Measurements from ENCODE around the gene ZAP70.

Gene ZAP70

DNA sequence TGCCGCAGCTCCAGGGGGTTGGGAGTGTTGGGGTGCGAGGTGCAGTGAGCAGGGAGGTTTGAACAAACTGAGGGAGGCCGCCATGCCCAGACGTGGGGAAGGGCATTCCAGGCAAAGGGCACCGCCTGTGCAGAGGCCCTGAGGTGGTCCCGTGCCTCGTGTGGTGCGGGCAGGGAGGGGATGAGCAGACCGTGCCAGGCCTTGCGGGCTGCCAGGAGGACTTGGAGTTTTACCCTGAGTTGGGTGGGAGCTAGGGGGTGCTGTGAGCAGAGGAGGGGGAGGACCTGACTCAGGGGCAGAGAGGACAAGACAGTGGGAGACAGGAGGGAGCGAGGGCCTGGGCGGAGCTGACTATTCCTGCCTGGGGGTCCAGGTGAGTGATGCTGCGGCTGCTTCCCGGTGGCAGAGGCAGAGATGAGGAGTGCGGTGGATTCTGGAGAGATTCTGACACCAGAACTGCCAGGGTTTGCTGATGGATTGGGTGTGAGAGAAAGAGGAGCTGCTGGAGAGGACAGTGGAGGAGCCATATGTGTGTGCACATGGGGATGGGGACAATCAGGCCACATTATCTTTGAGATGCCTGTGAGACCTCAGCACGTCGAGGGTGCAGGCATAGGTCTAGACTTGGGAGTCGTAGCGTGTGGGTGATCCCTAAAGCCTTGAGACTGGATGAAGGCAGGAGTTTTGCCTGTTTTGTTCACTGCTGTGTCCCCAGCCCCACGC is 23.4 kb downstream of the ZAP70 start:
- TF ChIP-seq, protein P1, sequence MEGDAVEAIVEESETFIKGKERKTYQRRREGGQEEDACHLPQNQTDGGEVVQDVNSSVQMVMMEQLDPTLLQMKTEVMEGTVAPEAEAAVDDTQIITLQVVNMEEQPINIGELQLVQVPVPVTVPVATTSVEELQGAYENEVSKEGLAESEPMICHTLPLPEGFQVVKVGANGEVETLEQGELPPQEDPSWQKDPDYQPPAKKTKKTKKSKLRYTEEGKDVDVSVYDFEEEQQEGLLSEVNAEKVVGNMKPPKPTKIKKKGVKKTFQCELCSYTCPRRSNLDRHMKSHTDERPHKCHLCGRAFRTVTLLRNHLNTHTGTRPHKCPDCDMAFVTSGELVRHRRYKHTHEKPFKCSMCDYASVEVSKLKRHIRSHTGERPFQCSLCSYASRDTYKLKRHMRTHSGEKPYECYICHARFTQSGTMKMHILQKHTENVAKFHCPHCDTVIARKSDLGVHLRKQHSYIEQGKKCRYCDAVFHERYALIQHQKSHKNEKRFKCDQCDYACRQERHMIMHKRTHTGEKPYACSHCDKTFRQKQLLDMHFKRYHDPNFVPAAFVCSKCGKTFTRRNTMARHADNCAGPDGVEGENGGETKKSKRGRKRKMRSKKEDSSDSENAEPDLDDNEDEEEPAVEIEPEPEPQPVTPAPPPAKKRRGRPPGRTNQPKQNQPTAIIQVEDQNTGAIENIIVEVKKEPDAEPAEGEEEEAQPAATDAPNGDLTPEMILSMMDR (conservative IDR thresholded peaks at IDR 0.05; ENCODE audit: low read length), result no peak
- TF ChIP-seq EZH2phosphoT487 (IDR thresholded peaks at IDR 0.05; ENCODE audit: borderline replicate concordance), result no peak
- Histone ChIP-seq H3K9ac (ENCODE audit: low read depth, low read length, poor library complexity, severe bottlenecking) (no peak overlapping the region), H3K4me3 (ENCODE audit: low read length, poor library complexity, severe bottlenecking) (no peak overlapping the region), H4K20me1 (ENCODE audit: insufficient read depth, low read length, poor library complexity, severe bottlenecking) (peaks cover 25% of the 10 kb centered on the region), H3K79me2 (ENCODE audit: insufficient read depth, low read length) (peaks cover 11% of the 10 kb centered on the region; the same call in 1 of the 2 replicates), H2AFZ (ENCODE audit: low read length) (no peak overlapping the region), H3F3A (ENCODE audit: low read depth) (no peaks in the 10 kb centered on the region), H3K27me3 (ENCODE audit: insufficient read depth, low read length, poor library complexity, severe bottlenecking) (no peaks in the 10 kb centered on the region), H3K9me2 (replicated peaks; ENCODE audit: low read depth, low read length) (no peaks in the 10 kb centered on the region), H3K4me1 (ENCODE audit: insufficient read depth, low read length, poor library complexity, severe bottlenecking) (peaks cover 3% of the 10 kb centered on the region), H3K9me3 (ENCODE audit: insufficient read depth, low read depth, low read length) (no peaks in the 10 kb centered on the region), H3K4me2 (ENCODE audit: low read depth, low read length, poor library complexity, severe bottlenecking) (no peak overlapping the region), H3K36me3 (ENCODE audit: insufficient read depth, low read length) (peaks cover 73% of the 10 kb centered on the region; the same call in 1 of the 2 replicates)

DNA sequence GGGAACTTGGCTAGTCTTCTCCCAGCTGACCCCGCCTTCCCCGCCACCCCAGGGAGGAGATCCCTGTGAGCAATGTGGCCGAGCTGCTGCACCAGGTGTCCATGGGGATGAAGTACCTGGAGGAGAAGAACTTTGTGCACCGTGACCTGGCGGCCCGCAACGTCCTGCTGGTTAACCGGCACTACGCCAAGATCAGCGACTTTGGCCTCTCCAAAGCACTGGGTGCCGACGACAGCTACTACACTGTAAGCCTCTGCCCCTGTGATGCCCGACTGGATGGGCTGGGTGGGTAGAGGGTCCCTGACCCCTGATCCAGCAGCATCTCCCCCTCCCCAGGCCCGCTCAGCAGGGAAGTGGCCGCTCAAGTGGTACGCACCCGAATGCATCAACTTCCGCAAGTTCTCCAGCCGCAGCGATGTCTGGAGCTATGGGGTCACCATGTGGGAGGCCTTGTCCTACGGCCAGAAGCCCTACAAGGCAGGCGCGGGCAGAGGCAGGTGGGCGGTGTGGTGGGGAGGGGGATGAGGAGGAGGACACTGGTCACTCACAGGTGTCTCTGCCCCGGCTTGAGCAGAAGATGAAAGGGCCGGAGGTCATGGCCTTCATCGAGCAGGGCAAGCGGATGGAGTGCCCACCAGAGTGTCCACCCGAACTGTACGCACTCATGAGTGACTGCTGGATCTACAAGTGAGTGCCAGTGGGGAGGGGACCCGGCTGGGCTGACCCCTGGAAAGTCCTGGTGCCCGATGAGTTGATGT is 24.2 kb downstream of the ZAP70 start:
- Histone ChIP-seq H3K79me2 (ENCODE audit: insufficient read depth, low read length) (peaks cover 2% of the 10 kb centered on the region; the same call in 1 of the 2 replicates), H3K9ac (ENCODE audit: low read depth, low read length, poor library complexity, severe bottlenecking) (no peak overlapping the region)
- TF ChIP-seq EZH2phosphoT487 (IDR thresholded peaks at IDR 0.05; ENCODE audit: borderline replicate concordance), result no peak
- TF ChIP-seq, protein P1 (conservative IDR thresholded peaks at IDR 0.05; ENCODE audit: low read length), result no peak

GRCh38 chr2:97738179-97739019 is 25.0 kb downstream of the ZAP70 start:
- TF ChIP-seq EZH2phosphoT487 (IDR thresholded peaks at IDR 0.05; ENCODE audit: borderline replicate concordance), result no peak
- TF ChIP-seq, protein P1 (conservative IDR thresholded peaks at IDR 0.05; ENCODE audit: low read length), result no peak
- Histone ChIP-seq H3K4me3 (ENCODE audit: low read length, poor library complexity, severe bottlenecking) (no peak overlapping the region), H3K9me3 (ENCODE audit: insufficient read depth, low read depth, low read length) (no peaks in the 10 kb centered on the region)

More for the DNA sequence above, 24.2 kb downstream of the ZAP70 start:
- H3K9me2 ChIP-seq (replicated peaks; ENCODE audit: low read depth, low read length), result no peaks in the 10 kb centered on the region
- H3K4me3 ChIP-seq (ENCODE audit: low read length, poor library complexity, severe bottlenecking), result no peak overlapping the region
- no peak overlapping the region for H2AFZ ChIP-seq (ENCODE audit: low read length)
- H3K36me3 ChIP-seq (ENCODE audit: insufficient read depth, low read length), result peaks cover 64% of the 10 kb centered on the region; the same call in 1 of the 2 replicates
- peaks cover 16% of the 10 kb centered on the region for H4K20me1 ChIP-seq (ENCODE audit: insufficient read depth, low read length, poor library complexity, severe bottlenecking)
- no peaks in the 10 kb centered on the region for H3K9me3 ChIP-seq (ENCODE audit: insufficient read depth, low read depth, low read length)
- H3K4me1 ChIP-seq (ENCODE audit: insufficient read depth, low read length, poor library complexity, severe bottlenecking), result peaks cover 11% of the 10 kb centered on the region
- no peaks in the 10 kb centered on the region for H3K27me3 ChIP-seq (ENCODE audit: insufficient read depth, low read length, poor library complexity, severe bottlenecking)
- no peak overlapping the region for H3K4me2 ChIP-seq (ENCODE audit: low read depth, low read length, poor library complexity, severe bottlenecking)
- no peaks in the 10 kb centered on the region for H3F3A ChIP-seq (ENCODE audit: low read depth)

More at GRCh38 chr2:97738179-97739019, 25.0 kb downstream of the ZAP70 start:
- no peaks in the 10 kb centered on the region for H3K79me2 ChIP-seq (ENCODE audit: insufficient read depth, low read length)
- H4K20me1 ChIP-seq (ENCODE audit: insufficient read depth, low read length, poor library complexity, severe bottlenecking), result peaks cover 11% of the 10 kb centered on the region
- H3K27me3 ChIP-seq (ENCODE audit: insufficient read depth, low read length, poor library complexity, severe bottlenecking), result no peaks in the 10 kb centered on the region
- H2AFZ ChIP-seq (ENCODE audit: low read length), result no peak overlapping the region
- H3K36me3 ChIP-seq (ENCODE audit: insufficient read depth, low read length), result peaks cover 56% of the 10 kb centered on the region; the same call in 1 of the 2 replicates
- H3K9ac ChIP-seq (ENCODE audit: low read depth, low read length, poor library complexity, severe bottlenecking), result no peak overlapping the region
- no peaks in the 10 kb centered on the region for H3K9me2 ChIP-seq (replicated peaks; ENCODE audit: low read depth, low read length)
- no peaks in the 10 kb centered on the region for H3F3A ChIP-seq (ENCODE audit: low read depth)
- H3K4me2 ChIP-seq (ENCODE audit: low read depth, low read length, poor library complexity, severe bottlenecking), result no peak overlapping the region
- peaks cover 13% of the 10 kb centered on the region for H3K4me1 ChIP-seq (ENCODE audit: insufficient read depth, low read length, poor library complexity, severe bottlenecking)

Measured in Loucy (cell line).